Measurements from ENCODE around the gene ZNG1C.
"Not testable (repeated sequence)": the region's sequence is repeated elsewhere in the genome, so short reads cannot be mapped to it uniquely, and the experiment has no call there.

DNA sequence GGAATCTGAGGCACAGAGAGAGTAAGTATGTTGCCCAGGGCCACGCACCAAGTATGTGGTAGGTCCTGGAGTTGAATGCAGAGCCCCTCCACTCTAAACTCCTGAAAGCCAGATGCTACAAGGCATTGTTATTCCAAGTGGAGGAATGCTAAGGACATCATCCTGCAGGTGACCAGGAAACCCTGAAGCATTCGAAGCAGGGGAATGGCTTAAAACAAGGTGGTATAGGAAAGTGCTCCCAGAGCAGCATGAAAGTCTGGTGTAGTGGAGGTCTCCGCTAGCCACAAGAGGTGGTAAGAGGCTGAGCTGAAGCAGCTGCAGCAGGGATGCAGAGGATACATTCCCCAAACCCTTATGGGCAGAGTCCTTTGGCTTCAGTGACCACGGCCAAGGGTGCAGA is 87.3 kb downstream of the ZNG1C start:
- TF ChIP-seq, protein P1, sequence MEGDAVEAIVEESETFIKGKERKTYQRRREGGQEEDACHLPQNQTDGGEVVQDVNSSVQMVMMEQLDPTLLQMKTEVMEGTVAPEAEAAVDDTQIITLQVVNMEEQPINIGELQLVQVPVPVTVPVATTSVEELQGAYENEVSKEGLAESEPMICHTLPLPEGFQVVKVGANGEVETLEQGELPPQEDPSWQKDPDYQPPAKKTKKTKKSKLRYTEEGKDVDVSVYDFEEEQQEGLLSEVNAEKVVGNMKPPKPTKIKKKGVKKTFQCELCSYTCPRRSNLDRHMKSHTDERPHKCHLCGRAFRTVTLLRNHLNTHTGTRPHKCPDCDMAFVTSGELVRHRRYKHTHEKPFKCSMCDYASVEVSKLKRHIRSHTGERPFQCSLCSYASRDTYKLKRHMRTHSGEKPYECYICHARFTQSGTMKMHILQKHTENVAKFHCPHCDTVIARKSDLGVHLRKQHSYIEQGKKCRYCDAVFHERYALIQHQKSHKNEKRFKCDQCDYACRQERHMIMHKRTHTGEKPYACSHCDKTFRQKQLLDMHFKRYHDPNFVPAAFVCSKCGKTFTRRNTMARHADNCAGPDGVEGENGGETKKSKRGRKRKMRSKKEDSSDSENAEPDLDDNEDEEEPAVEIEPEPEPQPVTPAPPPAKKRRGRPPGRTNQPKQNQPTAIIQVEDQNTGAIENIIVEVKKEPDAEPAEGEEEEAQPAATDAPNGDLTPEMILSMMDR (conservative IDR thresholded peaks at IDR 0.05; ENCODE audit: low read length), result not testable (repeated sequence)
- TF ChIP-seq EZH2phosphoT487 (IDR thresholded peaks at IDR 0.05; ENCODE audit: borderline replicate concordance, low read depth, low read length), result not testable (repeated sequence)
